ENCODE results near the gene FGD3.

DNA sequence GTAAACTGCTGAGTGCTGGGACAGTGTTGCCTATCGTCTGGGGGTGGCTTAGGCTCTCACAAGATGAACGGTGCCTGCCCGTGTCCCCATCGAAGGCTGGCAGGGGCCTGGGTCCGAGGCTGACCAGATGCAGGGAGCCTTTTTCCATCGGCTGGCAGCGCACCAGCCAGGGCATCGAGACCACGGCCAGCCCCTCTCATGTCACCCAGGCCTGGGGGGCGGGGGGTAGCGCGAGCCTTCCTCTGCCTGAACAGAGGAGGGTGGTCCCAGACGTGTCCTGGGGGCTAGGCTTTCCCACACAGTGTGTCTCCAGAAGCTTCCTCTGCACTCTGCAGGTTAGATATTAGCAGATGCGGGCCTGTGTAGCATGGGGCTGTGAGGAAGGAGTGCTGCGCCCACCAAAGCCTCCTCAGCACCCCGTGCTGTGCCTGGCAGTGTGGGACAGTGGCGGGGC is 17.3 kb downstream of the FGD3 start:
- TF ChIP-seq, protein P1, sequence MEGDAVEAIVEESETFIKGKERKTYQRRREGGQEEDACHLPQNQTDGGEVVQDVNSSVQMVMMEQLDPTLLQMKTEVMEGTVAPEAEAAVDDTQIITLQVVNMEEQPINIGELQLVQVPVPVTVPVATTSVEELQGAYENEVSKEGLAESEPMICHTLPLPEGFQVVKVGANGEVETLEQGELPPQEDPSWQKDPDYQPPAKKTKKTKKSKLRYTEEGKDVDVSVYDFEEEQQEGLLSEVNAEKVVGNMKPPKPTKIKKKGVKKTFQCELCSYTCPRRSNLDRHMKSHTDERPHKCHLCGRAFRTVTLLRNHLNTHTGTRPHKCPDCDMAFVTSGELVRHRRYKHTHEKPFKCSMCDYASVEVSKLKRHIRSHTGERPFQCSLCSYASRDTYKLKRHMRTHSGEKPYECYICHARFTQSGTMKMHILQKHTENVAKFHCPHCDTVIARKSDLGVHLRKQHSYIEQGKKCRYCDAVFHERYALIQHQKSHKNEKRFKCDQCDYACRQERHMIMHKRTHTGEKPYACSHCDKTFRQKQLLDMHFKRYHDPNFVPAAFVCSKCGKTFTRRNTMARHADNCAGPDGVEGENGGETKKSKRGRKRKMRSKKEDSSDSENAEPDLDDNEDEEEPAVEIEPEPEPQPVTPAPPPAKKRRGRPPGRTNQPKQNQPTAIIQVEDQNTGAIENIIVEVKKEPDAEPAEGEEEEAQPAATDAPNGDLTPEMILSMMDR (IDR thresholded peaks at IDR 0.05 in 8 of 11, conservative IDR thresholded peaks at IDR 0.05 in 3 of 11) = no peak
- TF ChIP-seq POLR2AphosphoS5 (IDR thresholded peaks at IDR 0.05) = no peak
- TF ChIP-seq POLR2A (IDR thresholded peaks at IDR 0.05) = no peak

Data from spleen (tissue), 7 donors.